Glomerular endothelial cell (primary cell): Measurements from ENCODE around the gene CNTNAP1. TPM values are rescaled to one million over a fixed set of nuclear protein-coding genes. Genes with fewer than 3 reads are reported as not detected.

Source experiments
- DNase-seq: peaks from one replicate; pipeline ENCODE4 v3.0.0-alpha.2; 2011; ENCODE audit warnings: low read depth, low spot score; ENCODE audit errors: extremely low read depth
- total RNA-seq: library from RNA; depleted of rRNA; stranded (reverse); fragments of >200 nt; gene quantifications from 2 replicates; pipeline ENCODE4 v1.2.3, GENCODE V29; 2015

Gene CNTNAP1
- total RNA-seq, 1 donor from 2014 or later, result 17.6 TPM

DNA sequence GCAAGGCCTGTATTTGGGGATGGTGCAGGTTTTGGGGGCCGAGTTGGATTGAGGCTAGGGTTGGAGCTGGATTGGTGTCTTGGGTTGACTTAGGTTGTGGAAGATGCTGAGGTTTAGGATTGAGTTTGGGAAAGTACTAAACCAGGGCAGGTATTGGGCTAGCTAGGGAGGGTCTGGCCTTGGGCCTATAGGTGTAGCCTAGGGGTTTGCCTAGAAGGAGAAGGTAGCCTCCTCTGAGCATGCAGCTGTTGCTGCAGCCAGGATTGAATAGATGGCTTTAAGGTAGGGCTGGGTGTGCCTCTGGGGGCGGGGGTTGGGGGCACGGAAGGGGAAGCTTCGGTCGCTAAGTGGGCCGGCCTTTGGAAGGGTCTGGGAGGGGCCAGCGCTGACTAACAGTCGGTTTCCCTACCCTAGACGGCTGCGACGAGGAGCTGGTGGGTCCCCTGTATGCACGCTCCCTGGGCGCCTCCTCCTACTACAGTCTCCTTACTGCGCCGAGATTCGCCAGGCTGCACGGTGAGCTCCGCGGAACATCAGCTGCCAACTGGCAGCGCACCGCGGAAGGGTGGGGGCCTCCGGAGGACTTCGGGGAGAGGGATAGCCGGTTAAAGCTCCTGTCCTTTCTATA, 1.2 kb downstream of the CNTNAP1 start:
- DNase-seq, result no peak

DNA sequence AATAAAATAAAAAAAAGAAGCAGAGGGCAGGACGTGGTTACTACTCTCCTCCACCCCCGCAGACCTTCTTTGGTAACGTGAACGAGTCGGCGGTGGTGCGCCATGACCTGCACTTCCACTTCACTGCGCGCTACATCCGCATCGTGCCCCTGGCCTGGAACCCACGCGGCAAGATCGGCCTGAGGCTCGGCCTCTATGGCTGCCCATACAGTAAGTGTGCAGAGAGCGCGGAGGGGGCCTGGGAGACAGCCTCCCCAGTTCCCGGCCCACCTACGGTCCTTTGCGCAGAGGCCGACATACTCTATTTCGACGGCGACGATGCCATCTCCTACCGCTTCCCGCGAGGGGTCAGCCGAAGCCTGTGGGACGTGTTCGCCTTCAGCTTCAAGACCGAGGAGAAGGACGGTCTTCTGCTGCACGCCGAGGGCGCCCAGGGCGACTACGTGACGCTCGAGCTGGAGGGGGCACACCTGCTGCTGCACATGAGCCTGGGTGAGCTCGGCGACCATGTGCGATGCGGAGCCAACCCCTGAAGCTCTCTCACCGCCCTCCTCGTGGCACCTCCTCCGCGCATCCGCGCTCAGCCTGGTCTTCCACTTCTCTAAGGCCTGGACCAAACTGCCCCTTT, 2.7 kb downstream of the CNTNAP1 start:
- no peak for DNase-seq

- no peak for DNase-seq
Measured at GRCh38 chr17:42685831-42686230, 3.5 kb downstream of the CNTNAP1 start.

DNA sequence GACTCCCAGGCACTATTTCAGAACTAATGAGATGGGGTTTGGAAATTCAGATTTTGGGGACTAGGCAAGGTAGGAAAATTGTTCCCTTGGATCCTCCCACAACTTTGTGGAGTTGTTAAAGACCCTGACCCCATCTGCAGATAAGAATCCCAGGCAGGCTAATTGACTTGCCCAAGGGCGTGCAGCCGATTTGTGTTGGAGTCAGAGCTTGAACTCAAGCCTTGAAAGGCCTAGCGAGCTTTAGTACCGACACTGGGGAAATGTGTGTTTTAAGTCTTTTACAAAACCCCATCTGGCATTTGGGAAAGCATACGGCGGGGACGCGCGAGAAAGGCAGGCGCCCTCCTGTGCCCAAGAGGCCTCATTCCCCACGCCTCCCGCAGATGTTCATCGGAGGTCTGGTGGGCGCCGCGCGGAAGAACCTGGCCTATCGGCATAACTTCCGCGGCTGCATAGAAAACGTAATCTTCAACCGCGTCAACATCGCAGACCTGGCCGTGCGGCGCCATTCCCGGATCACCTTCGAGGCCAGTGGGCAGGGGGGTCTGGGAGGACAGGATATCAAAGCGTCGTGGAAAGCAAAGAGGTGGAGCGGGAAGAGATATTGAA, 4.3 kb downstream of the CNTNAP1 start:
- no peak for DNase-seq

DNA sequence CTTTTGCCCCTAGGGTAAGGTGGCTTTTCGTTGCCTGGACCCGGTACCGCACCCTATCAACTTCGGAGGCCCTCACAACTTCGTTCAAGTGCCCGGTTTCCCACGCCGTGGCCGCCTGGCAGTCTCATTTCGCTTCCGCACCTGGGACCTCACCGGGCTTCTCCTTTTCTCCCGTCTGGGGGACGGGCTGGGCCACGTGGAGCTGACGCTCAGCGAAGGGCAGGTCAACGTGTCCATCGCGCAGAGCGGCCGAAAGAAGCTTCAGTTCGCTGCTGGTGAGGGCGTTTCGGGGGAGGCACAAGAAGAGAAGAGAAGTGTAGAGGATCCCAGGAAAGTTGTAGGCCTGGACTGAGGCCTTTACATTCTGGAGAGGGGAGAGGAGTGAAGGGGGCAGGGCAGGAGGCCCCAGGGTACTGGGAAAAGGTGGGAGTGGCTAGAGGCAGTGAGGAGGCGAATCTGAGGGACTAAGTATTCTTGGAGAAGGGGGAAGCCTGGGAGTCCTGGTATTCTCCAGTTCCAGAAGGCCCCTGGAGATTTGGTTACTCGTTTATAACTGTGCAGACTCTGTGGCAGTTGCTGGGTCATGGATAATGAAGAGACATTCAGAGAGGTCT, 5.5 kb downstream of the CNTNAP1 start:
- no peak for DNase-seq

DNA sequence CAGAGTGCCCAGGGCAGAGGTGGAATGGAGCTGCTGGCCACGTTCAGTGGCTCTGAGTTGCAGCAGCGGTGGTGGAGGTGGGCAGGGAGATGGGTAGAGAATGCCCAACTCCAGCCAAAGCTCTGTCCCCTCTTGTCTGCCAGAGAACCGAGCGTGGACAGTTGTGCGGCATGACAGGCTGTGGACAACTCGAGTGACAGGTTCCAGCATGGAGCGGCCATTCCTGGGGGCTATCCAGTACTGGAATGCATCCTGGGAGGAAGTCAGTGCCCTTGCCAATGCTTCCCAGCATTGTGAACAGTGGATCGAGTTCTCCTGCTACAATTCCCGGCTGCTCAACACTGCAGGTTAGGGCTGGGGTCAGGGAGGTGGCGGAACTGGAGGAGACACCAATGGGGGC, 8.3 kb downstream of the CNTNAP1 start:
- DNase-seq, result no peak

DNA sequence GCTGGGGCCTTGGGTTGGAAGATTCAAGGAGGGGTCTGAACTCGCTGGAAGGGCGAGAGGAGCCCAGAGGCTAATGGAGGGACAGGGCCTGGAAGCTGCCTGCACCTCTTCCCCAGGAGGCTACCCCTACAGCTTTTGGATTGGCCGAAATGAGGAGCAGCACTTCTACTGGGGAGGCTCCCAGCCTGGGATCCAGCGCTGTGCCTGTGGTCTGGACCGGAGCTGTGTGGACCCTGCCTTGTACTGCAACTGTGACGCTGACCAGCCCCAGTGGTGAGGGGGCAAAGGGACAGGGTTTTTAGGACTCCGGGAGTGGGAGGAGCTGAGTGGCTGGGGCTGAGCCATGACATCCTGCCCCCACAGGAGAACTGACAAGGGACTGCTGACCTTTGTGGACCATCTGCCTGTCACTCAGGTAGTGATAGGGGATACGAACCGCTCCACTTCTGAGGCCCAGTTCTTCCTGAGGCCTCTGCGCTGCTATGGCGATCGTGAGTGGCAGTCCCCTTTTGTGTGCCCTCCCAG, 8.8 kb downstream of the CNTNAP1 start:
- no peak for DNase-seq

DNA sequence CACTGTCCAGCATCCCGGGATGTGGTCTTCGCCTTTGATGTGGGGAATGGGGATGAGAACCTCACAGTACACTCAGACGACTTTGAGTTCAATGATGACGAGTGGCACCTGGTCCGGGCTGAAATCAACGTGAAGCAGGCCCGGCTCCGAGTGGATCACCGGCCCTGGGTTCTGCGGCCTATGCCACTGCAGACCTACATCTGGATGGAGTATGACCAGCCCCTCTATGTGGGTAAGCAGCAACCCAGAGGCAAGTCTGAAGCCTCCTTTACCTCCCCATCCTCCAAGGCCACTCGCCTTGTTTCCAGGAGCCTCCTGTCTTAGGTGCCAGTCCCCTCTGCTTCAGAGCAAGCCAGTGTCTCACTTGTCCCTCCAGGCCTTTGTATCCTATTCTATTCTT, 10.2 kb downstream of the CNTNAP1 start:
- no peak for DNase-seq

DNA sequence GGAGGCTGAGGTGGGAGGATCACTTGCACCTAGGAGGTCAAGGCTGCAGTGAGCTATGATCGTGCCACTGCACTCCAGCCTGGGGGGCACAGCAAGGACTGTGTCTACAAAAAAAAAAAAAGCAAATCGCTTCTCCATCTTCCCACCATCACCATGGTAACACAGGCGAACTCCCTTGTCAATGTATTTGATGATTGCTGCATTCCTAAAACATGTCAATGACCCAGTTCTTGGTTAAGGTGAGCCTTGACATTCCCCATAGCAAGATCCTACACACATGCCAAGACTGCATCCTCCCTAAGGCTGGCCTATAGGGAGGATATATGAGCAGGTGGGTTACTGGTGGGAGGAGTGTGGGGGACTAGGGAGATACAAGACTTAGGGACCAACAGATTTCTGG, 12.2 kb downstream of the CNTNAP1 start:
- no peak for DNase-seq

DNA sequence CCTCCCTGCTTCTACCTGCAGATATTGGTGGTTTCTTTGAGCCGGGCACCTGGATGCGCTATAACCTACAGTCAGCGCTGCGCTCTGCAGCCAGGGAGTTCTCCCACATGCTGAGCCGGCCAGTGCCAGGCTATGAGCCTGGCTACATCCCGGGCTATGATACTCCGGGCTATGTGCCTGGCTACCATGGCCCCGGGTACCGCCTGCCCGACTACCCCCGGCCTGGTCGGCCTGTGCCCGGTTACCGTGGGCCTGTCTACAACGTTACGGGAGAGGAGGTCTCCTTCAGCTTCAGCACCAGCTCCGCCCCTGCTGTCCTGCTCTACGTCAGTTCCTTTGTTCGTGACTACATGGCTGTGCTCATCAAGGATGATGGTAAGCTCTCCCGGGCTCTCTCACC, 13.2 kb downstream of the CNTNAP1 start:
- no peak for DNase-seq

- DNase-seq, result no peak
Measured at GRCh38 chr17:42697108-42697811, 14.9 kb downstream of the CNTNAP1 start.

DNA sequence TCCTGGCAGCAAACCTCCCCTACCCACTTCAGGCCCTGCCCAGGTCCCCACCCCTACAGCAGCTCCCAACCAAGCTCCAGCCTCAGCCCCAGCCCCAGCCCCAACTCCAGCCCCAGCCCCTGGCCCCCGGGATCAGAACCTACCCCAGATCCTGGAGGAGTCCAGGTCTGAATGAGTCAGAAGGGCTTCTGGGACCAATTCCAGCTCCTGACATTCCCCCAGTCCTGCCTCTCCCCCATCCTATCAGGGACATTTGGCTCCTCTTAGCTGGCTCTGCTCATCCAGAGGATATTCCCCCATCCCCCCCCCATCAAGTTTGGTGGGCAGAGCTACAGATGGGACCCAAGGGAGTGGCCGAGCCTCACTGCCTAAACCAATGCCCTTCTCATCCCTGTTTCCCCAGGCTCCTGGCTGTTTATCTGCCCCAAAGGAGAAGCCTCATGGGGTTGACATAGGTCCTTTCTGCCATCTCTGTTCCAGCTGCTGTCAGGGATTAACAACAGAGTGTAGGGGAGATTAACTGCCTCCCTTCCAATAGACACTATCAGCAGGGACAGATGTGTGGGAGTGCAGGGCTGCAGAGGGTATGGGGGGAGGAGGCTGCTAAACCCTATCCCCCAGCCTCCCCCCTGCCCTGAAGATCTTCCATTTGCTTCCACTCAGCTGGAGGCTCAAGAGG, 16.5 kb downstream of the CNTNAP1 start:
- no peak for DNase-seq

DNA sequence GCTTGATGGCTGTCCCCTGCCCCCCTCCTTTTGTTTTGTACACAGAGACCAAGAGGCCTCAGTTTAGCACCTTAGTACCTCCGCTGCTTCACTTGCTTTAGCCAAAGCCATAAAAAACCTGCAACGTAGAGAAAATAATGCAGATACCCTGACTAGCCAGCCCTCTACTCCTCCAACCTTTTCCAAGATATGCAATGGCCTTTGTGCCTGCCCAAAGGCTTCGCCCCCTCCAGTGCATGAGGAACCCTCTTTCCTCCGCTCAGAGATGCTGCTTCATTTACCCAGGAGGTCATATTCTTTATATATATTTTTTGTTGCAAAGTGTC, 17.0 kb downstream of the CNTNAP1 start:
- DNase-seq, result no peak

DNA sequence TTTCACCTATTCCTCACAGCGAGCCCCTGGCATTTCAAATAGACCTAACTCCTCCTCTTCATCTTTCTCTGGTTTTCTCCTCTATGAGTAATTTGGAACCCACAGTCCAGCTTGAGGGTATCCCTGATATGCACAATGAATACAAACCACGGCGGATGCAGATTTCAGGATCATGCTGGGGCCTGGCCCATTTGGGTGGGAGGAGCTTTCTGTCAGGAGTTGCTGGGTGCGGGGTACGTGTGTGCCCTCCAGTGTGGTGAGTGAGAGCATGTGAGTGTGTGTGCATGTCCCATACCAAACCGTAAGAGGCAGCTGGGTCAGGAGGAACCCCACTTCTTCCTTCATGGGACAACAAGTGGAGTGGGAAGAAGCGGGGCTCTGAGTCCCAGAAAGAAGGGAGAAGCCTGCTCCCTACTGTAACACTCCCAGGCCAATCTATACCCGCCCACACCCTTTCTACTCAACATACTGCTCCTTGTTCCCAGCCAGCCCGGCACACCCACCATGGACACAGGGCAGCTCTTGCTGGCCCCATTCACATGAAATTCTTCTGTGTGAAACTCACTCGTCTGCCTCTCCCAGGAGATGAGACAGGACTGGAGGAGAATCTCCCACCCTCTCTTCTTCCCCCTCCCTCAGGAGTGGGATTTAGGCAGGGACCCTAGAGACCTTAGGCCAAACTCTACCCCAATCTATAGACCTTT, 18.4 kb downstream of the CNTNAP1 start:
- no peak for DNase-seq

DNA sequence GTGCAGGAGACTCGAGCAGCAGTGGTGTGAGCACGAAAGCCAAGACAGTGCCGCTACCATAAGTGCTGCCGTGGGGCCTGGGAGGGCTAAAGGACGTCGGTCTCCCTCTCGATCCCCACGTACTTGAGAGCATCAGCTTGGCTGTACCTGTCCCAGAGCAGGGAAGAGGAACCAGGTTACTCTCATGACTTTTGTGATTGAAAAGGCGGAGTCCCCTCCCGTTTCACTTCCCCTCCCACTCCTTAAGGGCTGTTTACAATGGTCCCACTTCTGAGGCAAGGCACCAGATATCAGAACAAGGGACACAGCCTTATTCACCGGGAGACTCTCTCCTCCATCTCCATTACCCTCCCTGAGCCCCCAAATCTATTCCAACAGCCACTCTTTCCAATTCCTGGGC, 20.1 kb downstream of the CNTNAP1 start:
- DNase-seq, result no peak

DNA sequence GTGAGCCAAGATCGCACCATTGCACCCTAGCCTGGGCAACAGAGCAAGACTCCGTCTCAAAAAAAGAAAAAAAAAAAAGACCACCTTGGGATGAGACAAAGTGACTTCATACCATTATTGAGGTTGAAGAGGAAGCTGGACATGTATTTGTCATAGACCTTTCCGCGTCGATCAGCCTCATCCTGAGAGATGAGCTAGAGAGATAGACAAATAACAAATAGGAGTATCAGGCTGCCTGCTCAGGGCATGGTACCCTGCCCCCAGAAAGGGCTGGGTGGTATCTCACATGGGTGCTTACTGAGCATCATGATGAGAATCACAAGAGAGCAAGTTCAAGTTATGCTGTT, 22.1 kb downstream of the CNTNAP1 start:
- DNase-seq, result no peak

- DNase-seq, result no peak
Measured at GRCh38 chr17:42704837-42705494, 22.6 kb downstream of the CNTNAP1 start.

GRCh38 chr17:42706732-42707131, 24.4 kb downstream of the CNTNAP1 start:
- DNase-seq, result no peak

GRCh38 chr17:42708588-42708987, 26.3 kb downstream of the CNTNAP1 start:
- DNase-seq, result no peak

DNA sequence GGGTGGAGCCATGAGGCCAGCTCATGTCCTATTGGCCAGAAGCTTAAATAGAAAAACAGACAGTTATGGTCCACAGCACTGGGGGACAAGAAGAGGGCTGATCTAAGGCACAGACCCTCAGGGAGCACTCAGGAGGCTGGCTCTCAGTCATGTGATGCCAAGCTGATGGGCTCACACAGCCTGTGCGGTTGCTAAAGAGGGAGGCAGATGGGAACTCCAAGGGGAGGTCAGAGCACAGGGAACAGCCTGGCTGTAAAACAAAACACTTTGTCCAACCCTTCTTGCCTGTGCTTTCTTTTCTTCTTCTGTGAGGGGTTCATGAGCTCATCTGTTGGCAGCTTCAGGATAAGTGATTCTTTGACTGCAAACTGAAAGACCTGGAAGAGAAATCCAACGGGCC, 27.2 kb downstream of the CNTNAP1 start:
- DNase-seq, result no peak
